HEK293 (cell line): ENCODE measurements around the gene DDX23.

Experiments used
- CTCF ChIA-PET: fragments of 350-600 bp; formaldehyde crosslinking; extraction: SDS; loops from one replicate; lab custom pipeline; 2021; ENCODE audit warnings: antibody characterized with exemption; lab: Yijun Ruan, JAX
- POLR2A ChIA-PET: fragments of 300-600 bp; formaldehyde crosslinking; extraction: SDS; loops from one replicate; lab custom pipeline; 2020; ENCODE audit warnings: antibody characterized with exemption, inconsistent platforms; lab: Yijun Ruan, JAX
- H3K27ac ChIP-seq: fragments of 200-500 bp; sonication (Bioruptor generic); 2 replicates; pipeline ENCODE4 v1.5.1; 2014; ENCODE audit warnings: low read depth, low read length, control low read depth, inconsistent platforms; ENCODE audit errors: extremely low read depth
- H3K36me3 ChIP-seq, 2 experiments: fragments of 200-500 bp in 1 of 2; sonication (Bioruptor generic) in 1 of 2; 1 replicate in 1 of 2; 2 replicates in 1 of 2; pipeline ENCODE4 v1.5.1; 2014 to 2017; ENCODE audit warnings: inconsistent platforms in 2 of 2, low read length in 2 of 2; ENCODE audit not compliant: control insufficient read depth in 2 of 2, insufficient read depth in 1 of 2
- H3K4me1 ChIP-seq: fragments of 200-500 bp; sonication (Bioruptor generic); 2 replicates; pipeline ENCODE4 v1.5.1; 2014; ENCODE audit warnings: mild to moderate bottlenecking, low read length, inconsistent platforms; ENCODE audit not compliant: control insufficient read depth, insufficient read depth
- H3K4me3 ChIP-seq: 2 replicates; pipeline ENCODE4 v1.5.1; 2011; ENCODE audit warnings: low read depth, mild to moderate bottlenecking, control low read depth, low read length, moderate library complexity
- H3K9me3 ChIP-seq: fragments of 200-500 bp; sonication (Bioruptor generic); 2 replicates; pipeline ENCODE4 v1.5.1; 2014; ENCODE audit warnings: low read depth, low read length, inconsistent platforms; ENCODE audit not compliant: control insufficient read depth, insufficient read depth
- FEZF1 ChIP-seq: fragments of 450-650 bp; formaldehyde crosslinking; IDR thresholded peaks from 2 replicates; pipeline ENCODE4 v1.5.1; 2016; ENCODE audit warnings: missing biosample characterization, missing genetic modification characterization
- IKZF3 ChIP-seq: fragments of 450-650 bp; IDR thresholded peaks from 2 replicates; pipeline ENCODE4 v1.5.0; 2018; ENCODE audit warnings: missing biosample characterization, mild to moderate bottlenecking, missing genetic modification characterization, moderate library complexity
- KLF1 ChIP-seq: fragments of 450-650 bp; formaldehyde crosslinking; IDR thresholded peaks from 2 replicates; pipeline ENCODE4 v1.5.1; 2016; ENCODE audit warnings: missing biosample characterization, missing genetic modification characterization
- SCRT1 ChIP-seq: fragments of 450-650 bp; formaldehyde crosslinking; IDR thresholded peaks from 2 replicates; pipeline ENCODE4 v1.5.1; 2016; ENCODE audit warnings: missing biosample characterization, missing genetic modification characterization, borderline replicate concordance
- SP7 ChIP-seq: fragments of 450-650 bp; formaldehyde crosslinking; IDR thresholded peaks from 2 replicates; pipeline ENCODE4 v1.5.1; 2016; ENCODE audit warnings: missing biosample characterization, missing genetic modification characterization
- ZEB2 ChIP-seq: fragments of 450-650 bp; formaldehyde crosslinking; IDR thresholded peaks from 2 replicates; pipeline ENCODE4 v1.5.1; 2016; ENCODE audit warnings: missing biosample characterization, missing genetic modification characterization
- ZFHX2 ChIP-seq: fragments of 450-650 bp; formaldehyde crosslinking; conservative IDR thresholded peaks from 2 replicates; pipeline ENCODE4 v1.5.1; 2016; ENCODE audit warnings: missing biosample characterization, missing genetic modification characterization
- ZNF169 ChIP-seq: fragments of 450-650 bp; formaldehyde crosslinking; IDR thresholded peaks from 2 replicates; pipeline ENCODE4 v1.5.1; 2016; ENCODE audit warnings: missing biosample characterization, missing genetic modification characterization
- ZNF214 ChIP-seq: fragments of 450-650 bp; formaldehyde crosslinking; IDR thresholded peaks from 2 replicates; pipeline ENCODE4 v1.5.1; 2017; ENCODE audit warnings: missing biosample characterization, mild to moderate bottlenecking, missing genetic modification characterization, borderline replicate concordance
- ZNF239 ChIP-seq: fragments of 450-650 bp; formaldehyde crosslinking; IDR thresholded peaks from 2 replicates; pipeline ENCODE4 v1.5.1; 2016; ENCODE audit warnings: missing biosample characterization, missing genetic modification characterization
- ZNF341 ChIP-seq: fragments of 450-650 bp; formaldehyde crosslinking; IDR thresholded peaks from 2 replicates; pipeline ENCODE4; 2016; ENCODE audit warnings: low read depth, missing biosample characterization, missing genetic modification characterization
- ZNF521 ChIP-seq: fragments of 450-650 bp; formaldehyde crosslinking; IDR thresholded peaks from 2 replicates; pipeline ENCODE4 v1.5.1; 2017; ENCODE audit warnings: missing biosample characterization, mild to moderate bottlenecking, missing genetic modification characterization
- ZNF571 ChIP-seq: fragments of 450-650 bp; formaldehyde crosslinking; IDR thresholded peaks from 2 replicates; pipeline ENCODE4 v1.5.0; 2017; ENCODE audit warnings: missing biosample characterization, missing genetic modification characterization
- ZNF629 ChIP-seq: fragments of 450-650 bp; formaldehyde crosslinking; IDR thresholded peaks from 2 replicates; pipeline ENCODE4 v1.5.1; 2017; ENCODE audit warnings: missing biosample characterization, missing genetic modification characterization
- ZNF768 ChIP-seq: fragments of 450-650 bp; formaldehyde crosslinking; IDR thresholded peaks from 2 replicates; pipeline ENCODE4 v1.5.1; 2018; ENCODE audit warnings: missing biosample characterization, mild to moderate bottlenecking, missing genetic modification characterization
- ZNF792 ChIP-seq: fragments of 450-650 bp; formaldehyde crosslinking; IDR thresholded peaks from 2 replicates; pipeline ENCODE4 v1.5.1; 2016; ENCODE audit warnings: missing biosample characterization, missing genetic modification characterization
- TF ChIP-seq, protein P1 (sequence below): fragments of 450-650 bp; formaldehyde crosslinking; IDR thresholded peaks from 2 replicates; pipeline ENCODE4 v1.5.1; 2017; ENCODE audit warnings: missing biosample characterization, missing genetic modification characterization
- TF ChIP-seq, protein P2 (sequence below): fragments of 450-650 bp; formaldehyde crosslinking; IDR thresholded peaks from 2 replicates; pipeline ENCODE4 v1.5.1; 2016; ENCODE audit warnings: missing biosample characterization, missing genetic modification characterization, borderline replicate concordance
- TF ChIP-seq, protein P3 (sequence below): fragments of 450-650 bp; formaldehyde crosslinking; IDR thresholded peaks from 2 replicates; pipeline ENCODE4 v1.5.1; 2017; ENCODE audit warnings: missing biosample characterization, missing genetic modification characterization

Gene DDX23

DNA sequence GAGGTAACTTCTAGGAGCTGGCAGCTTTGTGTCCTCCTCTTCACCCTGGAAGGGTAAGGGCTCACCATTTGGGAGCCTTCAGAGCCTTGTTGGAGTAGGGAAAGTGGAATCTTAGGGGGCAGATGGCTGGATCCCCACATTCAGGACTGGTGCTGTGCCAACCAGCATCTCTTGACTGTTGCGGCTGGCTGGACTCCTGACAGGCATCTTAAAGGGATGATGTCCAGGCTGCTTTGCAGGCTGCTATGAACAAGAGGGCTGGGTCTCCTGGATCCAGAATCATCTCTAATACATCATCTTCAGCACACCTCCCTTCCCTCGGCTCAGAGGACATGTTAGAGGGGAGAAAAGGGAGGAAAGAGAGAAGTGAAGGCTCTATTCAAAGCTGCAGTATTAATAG, 29.3 kb downstream of the DDX23 start:
- Histone ChIP-seq H3K27ac (no peak overlapping the region), H3K9me3 (no peaks in the 10 kb centered on the region), H3K4me1 (no peaks in the 10 kb centered on the region), H3K36me3 (peaks cover 0 to 47% of the 10 kb centered on the region in 2 experiments; a peak in 1 of 3 replicates), H3K4me3 (no peak overlapping the region)
- ChIA-PET POLR2A (interaction anchor here (0.6 kb wide), 1 partner anchor 69 kb away, joined by 3 read pairs; no protein-coding TSS in a partner anchor), CTCF (interaction anchor here (0.7 to 6.0 kb wide), 3 partner anchors 8 to 252 kb away, joined by 3 to 42 read pairs (median 4); no protein-coding TSS in a partner anchor)
- no peak for TF ChIP-seq ZNF792

DNA sequence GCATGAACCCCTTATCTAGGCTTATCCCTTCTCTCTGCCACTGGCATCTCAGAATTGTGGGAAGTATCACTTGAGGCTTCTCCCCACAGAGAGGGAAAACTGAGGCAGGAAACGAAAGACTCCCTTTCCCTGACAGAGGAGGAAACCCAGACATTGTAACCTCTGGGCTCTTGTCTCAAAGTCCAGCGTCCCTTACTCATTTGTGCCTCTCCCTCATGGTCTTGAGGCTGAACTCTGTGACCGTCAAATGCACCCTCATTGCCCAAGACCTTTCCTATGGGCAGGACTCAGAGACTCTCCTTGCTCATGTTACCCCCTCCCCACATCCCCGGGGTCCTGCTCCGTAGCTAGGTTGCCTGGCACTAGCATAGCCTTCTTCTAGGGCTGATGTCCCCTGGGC, 29.8 kb downstream of the DDX23 start:
- H3K4me1 ChIP-seq: no peaks in the 10 kb centered on the region
- H3K9me3 ChIP-seq: no peaks in the 10 kb centered on the region
- peaks cover 0 to 41% of the 10 kb centered on the region in 2 experiments; a peak in 1 of 3 replicates for H3K36me3 ChIP-seq
- no peak overlapping the region for H3K4me3 ChIP-seq
- H3K27ac ChIP-seq: no peak overlapping the region
- TF ChIP-seq ZEB2 (no peak), ZNF629 (no peak), IKZF3 (tag by site-specific recombination) (no peak), ZNF341 (tag by site-specific recombination) (no peak), SP7 (tag by site-specific recombination) (no peak), ZNF169 (tag by site-specific recombination) (no peak), ZNF521 (tag by site-specific recombination) (no peak), ZFHX2 (tag by site-specific recombination) (no peak), FEZF1 (tag by site-specific recombination) (no peak), SCRT1 (no peak), ZNF214 (tag by site-specific recombination) (no peak), ZNF239 (tag by site-specific recombination) (no peak), ZNF768 (no peak), ZNF571 (tag by site-specific recombination) (no peak), KLF1 (tag by site-specific recombination) (no peak)
- TF ChIP-seq, protein P1, sequence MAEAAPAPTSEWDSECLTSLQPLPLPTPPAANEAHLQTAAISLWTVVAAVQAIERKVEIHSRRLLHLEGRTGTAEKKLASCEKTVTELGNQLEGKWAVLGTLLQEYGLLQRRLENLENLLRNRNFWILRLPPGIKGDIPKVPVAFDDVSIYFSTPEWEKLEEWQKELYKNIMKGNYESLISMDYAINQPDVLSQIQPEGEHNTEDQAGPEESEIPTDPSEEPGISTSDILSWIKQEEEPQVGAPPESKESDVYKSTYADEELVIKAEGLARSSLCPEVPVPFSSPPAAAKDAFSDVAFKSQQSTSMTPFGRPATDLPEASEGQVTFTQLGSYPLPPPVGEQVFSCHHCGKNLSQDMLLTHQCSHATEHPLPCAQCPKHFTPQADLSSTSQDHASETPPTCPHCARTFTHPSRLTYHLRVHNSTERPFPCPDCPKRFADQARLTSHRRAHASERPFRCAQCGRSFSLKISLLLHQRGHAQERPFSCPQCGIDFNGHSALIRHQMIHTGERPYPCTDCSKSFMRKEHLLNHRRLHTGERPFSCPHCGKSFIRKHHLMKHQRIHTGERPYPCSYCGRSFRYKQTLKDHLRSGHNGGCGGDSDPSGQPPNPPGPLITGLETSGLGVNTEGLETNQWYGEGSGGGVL (tag by site-specific recombination): no peak
- TF ChIP-seq, protein P2, sequence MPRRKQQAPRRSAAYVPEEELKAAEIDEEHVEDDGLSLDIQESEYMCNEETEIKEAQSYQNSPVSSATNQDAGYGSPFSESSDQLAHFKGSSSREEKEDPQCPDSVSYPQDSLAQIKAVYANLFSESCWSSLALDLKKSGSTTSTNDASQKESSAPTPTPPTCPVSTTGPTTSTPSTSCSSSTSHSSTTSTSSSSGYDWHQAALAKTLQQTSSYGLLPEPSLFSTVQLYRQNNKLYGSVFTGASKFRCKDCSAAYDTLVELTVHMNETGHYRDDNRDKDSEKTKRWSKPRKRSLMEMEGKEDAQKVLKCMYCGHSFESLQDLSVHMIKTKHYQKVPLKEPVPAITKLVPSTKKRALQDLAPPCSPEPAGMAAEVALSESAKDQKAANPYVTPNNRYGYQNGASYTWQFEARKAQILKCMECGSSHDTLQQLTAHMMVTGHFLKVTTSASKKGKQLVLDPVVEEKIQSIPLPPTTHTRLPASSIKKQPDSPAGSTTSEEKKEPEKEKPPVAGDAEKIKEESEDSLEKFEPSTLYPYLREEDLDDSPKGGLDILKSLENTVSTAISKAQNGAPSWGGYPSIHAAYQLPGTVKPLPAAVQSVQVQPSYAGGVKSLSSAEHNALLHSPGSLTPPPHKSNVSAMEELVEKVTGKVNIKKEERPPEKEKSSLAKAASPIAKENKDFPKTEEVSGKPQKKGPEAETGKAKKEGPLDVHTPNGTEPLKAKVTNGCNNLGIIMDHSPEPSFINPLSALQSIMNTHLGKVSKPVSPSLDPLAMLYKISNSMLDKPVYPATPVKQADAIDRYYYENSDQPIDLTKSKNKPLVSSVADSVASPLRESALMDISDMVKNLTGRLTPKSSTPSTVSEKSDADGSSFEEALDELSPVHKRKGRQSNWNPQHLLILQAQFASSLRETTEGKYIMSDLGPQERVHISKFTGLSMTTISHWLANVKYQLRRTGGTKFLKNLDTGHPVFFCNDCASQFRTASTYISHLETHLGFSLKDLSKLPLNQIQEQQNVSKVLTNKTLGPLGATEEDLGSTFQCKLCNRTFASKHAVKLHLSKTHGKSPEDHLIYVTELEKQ (tag by site-specific recombination): no peak
- TF ChIP-seq, protein P3, sequence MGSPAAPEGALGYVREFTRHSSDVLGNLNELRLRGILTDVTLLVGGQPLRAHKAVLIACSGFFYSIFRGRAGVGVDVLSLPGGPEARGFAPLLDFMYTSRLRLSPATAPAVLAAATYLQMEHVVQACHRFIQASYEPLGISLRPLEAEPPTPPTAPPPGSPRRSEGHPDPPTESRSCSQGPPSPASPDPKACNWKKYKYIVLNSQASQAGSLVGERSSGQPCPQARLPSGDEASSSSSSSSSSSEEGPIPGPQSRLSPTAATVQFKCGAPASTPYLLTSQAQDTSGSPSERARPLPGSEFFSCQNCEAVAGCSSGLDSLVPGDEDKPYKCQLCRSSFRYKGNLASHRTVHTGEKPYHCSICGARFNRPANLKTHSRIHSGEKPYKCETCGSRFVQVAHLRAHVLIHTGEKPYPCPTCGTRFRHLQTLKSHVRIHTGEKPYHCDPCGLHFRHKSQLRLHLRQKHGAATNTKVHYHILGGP: no peak
- ChIA-PET POLR2A (no interaction called here), CTCF (interaction anchor here (0.7 to 1.2 kb wide), 2 partner anchors 81 to 251 kb away, joined by 3 to 4 read pairs; no protein-coding TSS in a partner anchor)
